Heart right ventricle (tissue), 16 donors: ENCODE measurements around the gene IQSEC3. TPM values are rescaled to one million over a fixed set of nuclear protein-coding genes. Genes with fewer than 3 reads are reported as not detected.

Experiments
- ATAC-seq, 8 donors: fragments of 200-7000 bp; cut with Tn5 transposase; one replicate each; pipeline ENCODE4 v1.9.1; 2020; ENCODE audit warnings: mild to moderate bottlenecking in 8 of 8, moderate library complexity in 8 of 8, moderate number of reproducible peaks in 1 of 8
- DNase-seq, 2 donors: peaks; one replicate each; pipeline ENCODE4 v3.0.0-alpha.2; 2020
- H3K27ac ChIP-seq, 10 donors: fragments of 200-600 bp; sonication (generic) in 2 of 10; one replicate each; pipeline versions ENCODE4 v1.5.0 to v1.8.0; 2020 to 2022; ENCODE audit warnings: mild to moderate bottlenecking in 3 of 10
- H3K27me3 ChIP-seq, 7 donors: fragments of 200-600 bp; one replicate each; pipeline ENCODE4 v1.8.0; 2021 to 2022; ENCODE audit warnings: mild to moderate bottlenecking in 2 of 7
- H3K36me3 ChIP-seq, 9 donors: fragments of 200-600 bp; sonication (generic) in 1 of 9; one replicate each; pipeline versions ENCODE4 v1.5.0 to v1.8.0; 2020 to 2022; ENCODE audit warnings: mild to moderate bottlenecking in 2 of 9
- H3K4me1 ChIP-seq, 9 donors: fragments of 200-600 bp; sonication (generic) in 1 of 9; one replicate each; pipeline versions ENCODE4 v1.5.0 to v1.8.0; 2020 to 2022; ENCODE audit warnings: mild to moderate bottlenecking in 4 of 9
- H3K4me3 ChIP-seq, 10 donors: fragments of 200-600 bp; sonication (generic) in 2 of 10; one replicate each; pipeline versions ENCODE4 v1.5.0 to v1.8.0; 2020 to 2022; ENCODE audit warnings: mild to moderate bottlenecking in 7 of 10, moderate library complexity in 2 of 10
- H3K9me3 ChIP-seq, 11 donors: fragments of 200-600 bp in 10 of 11; sonication (generic) in 2 of 11; one replicate each; pipeline versions ENCODE4 v1.5.0 to v1.8.0; 2013 to 2022; ENCODE audit warnings: mild to moderate bottlenecking in 2 of 11, control low read depth in 1 of 11, moderate library complexity in 1 of 11
- CTCF ChIP-seq, 9 donors: fragments of 200-600 bp; sonication (generic) in 2 of 9; IDR thresholded peaks; one replicate each; pipeline versions ENCODE4 v1.5.0 to v1.8.0; 2021 to 2022; ENCODE audit warnings: antibody characterized with exemption in 9 of 9, mild to moderate bottlenecking in 5 of 9, moderate library complexity in 1 of 9
- WGBS, 2 donors: extraction: QIAGEN DNeasy Blood & Tissue Kit; methylation state at CpG; one replicate each; pipeline ENCODE4 v1.1.7; 2013; ENCODE audit warnings: inconsistent platforms in 1 of 2; 5-methylcytosine and 5-hydroxymethylcytosine counted together
- intact Hi-C, 10 donors: fragments of 100-400 bp; cut with DNase I; formaldehyde crosslinking; loops; one replicate each; pipeline versions ENCODE4 v1.11.1 to v1.14.2; 2022
- polyA plus RNA-seq, 2 donors: library from polyadenylated mRNA; stranded (reverse); fragments of 200-250 nt; gene quantifications; one replicate each; pipeline ENCODE4 v1.2.3, GENCODE V29; 2013
- total RNA-seq, 10 donors: library from RNA; stranded (reverse); fragmentation: NEBNext Ultra II Directional in 3 of 10; extraction: Animal tissue kit (Norgen Biotek cat#: 25700) in 3 of 10; gene quantifications; one replicate each; pipeline versions ENCODE4 v1.2.1 to v1.2.4, GENCODE V29; 2021 to 2023
- donor health status: Arrhythmogenic right ventricular cardiomyopathy.
- donor health status: ischemic (EF 13 %, LVEDD 7.1; RV severe dilation, severe dysfunction).
- donor health status: healthy with polysubstance abuse.
- donor health status: DM: no; HTN: yes; CAD: no.
- donor health status: DM: no; HTN: no; CAD: no.
- donor health status: ischemic (EF 25% LVEDD 6.9; RV normal size, moderate dysfunction).
- donor health status: ischemic (EF 25% LVEDD 5.7; RV mildly dilated, moderate dysfunction).
- donor health status: healthy.
- donor health status: DM: yes; HTN: yes; CAD: no.
- donor health status: Ischemic cardiomyopathy.
- donor health status: ischemic (EF 35%, LVEDD 5.7; RV mildly dilated, moderate dysfunction).
- donor health status: nonischemic (EF 11% LVEDD 7.7; RV severe dilation, severe dysfunction).
- donor health status: DM: yes; HTN: yes; CAD: no.
- donor health status: PGD.
- donor health status: ischemic (EF 29% LVEDD 5.4; RV normal size, mild dysfunction).
- donor health status: nonischemic (EF 23%, LVEDD 6.1; RV moderate dilation, normal function).

IQSEC3 gene
- total and polyA plus RNA-seq, 12 donors: 0.30 to 2.7 (median 1.1) TPM

- TF ChIP-seq CTCF (IDR thresholded peaks at IDR 0.05): no peak
- no peak for DNase-seq
- no peak for ATAC-seq
- Histone ChIP-seq H3K27ac (no peak overlapping the region), H3K27me3 (peaks cover 0 to 4% (median 0%) of the 10 kb centered on the region in 7 donors), H3K4me1 (no peaks in the 10 kb centered on the region), H3K4me3 (no peak overlapping the region), H3K36me3 (no peaks in the 10 kb centered on the region), H3K9me3 (peaks cover 0 to 20% (median 11%) of the 10 kb centered on the region in 11 donors)
- intact Hi-C loops: no loop called here
- whole genome bisulfite sequencing, 2 donors: 75 to 79% methylated on average over 2 of the region's 2 CpGs
Observed at GRCh38 chr12:89653-90052, 23.1 kb downstream of the IQSEC3 start.

GRCh38 chr12:91213-91612 lies 24.6 kb downstream of the IQSEC3 start:
- Histone ChIP-seq H3K27ac (no peak overlapping the region), H3K4me3 (no peak overlapping the region), H3K36me3 (no peaks in the 10 kb centered on the region), H3K9me3 (peaks cover 0 to 20% (median 11%) of the 10 kb centered on the region in 11 donors), H3K4me1 (no peaks in the 10 kb centered on the region), H3K27me3 (peaks cover 0 to 9% (median 0%) of the 10 kb centered on the region in 7 donors)
- WGBS, 2 donors: 60 to 70% methylated on average over 7 of the region's 7 CpGs
- intact Hi-C loops: no loop called here
- peak in 1 of 8 donors; percentile 33 for ATAC-seq
- TF ChIP-seq CTCF (IDR thresholded peaks at IDR 0.05): no peak
- no peak for DNase-seq

DNA sequence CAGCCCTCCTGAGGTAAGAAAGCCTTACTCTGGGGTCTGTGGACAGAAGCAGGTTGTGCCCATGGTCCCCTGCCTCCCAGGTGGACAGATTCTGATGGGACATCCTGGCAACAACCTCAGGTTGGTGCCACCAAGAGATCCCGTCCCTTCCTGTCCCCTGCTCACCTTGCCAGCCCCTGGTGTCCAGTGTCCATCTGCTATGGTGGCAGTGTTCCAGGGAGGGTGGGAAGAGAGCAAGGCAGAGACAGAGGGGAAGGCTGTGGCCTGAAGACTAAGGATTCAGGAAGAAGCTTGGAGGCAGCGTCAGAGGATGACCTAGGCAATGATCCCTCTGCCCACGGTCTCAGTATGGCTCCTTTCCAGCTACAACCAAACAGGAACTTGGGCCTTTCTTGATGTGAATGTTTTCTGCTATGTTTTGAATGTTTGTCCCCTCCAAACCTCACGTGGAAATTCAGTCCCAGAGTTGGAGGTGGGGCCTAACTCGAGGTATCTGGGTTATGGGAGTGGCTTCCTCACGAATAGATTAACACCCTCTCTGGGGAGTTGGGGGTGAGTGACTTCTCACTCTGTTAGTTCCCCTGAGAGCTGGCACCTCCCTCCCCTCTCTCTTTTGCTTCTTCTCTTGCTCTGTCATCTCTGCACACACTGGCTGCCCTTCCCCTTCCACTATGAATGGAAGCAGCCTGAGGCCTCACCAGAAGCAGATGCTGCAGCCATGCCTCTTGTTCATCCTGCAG lies 26.9 kb downstream of the IQSEC3 start:
- no peak for DNase-seq
- Histone ChIP-seq H3K27ac (no peak overlapping the region), H3K9me3 (peaks cover 0 to 16% (median 11%) of the 10 kb centered on the region in 11 donors), H3K27me3 (peaks cover 0 to 31% (median 11%) of the 10 kb centered on the region in 7 donors), H3K4me3 (no peak overlapping the region), H3K36me3 (no peaks in the 10 kb centered on the region), H3K4me1 (no peaks in the 10 kb centered on the region)
- WGBS, 2 donors: 50 to 52% methylated on average over 6 of the region's 6 CpGs
- ATAC-seq: peak in 1 of 8 donors; percentile 33
- TF ChIP-seq CTCF (IDR thresholded peaks at IDR 0.05): no peak
- intact Hi-C loops: no loop called here

GRCh38 chr12:96543-96942 lies 30.0 kb downstream of the IQSEC3 start:
- 85 to 86% methylated on average over 1 of the region's 1 CpG for WGBS, 2 donors
- H3K36me3 ChIP-seq: no peaks in the 10 kb centered on the region
- H3K27ac ChIP-seq: no peak overlapping the region
- no peak for DNase-seq
- H3K27me3 ChIP-seq: peaks cover 0 to 60% (median 33%) of the 10 kb centered on the region in 7 donors
- H3K9me3 ChIP-seq: no peaks in the 10 kb centered on the region
- intact Hi-C loops: no loop called here
- no peak overlapping the region for H3K4me3 ChIP-seq
- H3K4me1 ChIP-seq: peaks cover 0 to 8% (median 0%) of the 10 kb centered on the region in 9 donors
- no peak for TF ChIP-seq CTCF (IDR thresholded peaks at IDR 0.05)
- ATAC-seq: no peak
